Progenitor cell of endocrine pancreas (in vitro differentiated cells): ENCODE results near the gene OSCAR. TPM values are rescaled to one million over a fixed set of nuclear protein-coding genes. Genes with fewer than 3 reads are reported as not detected.
"Not testable (repeated sequence)": the region's sequence is repeated elsewhere in the genome, so short reads cannot be mapped to it uniquely, and the experiment has no call there.

ENCODE experiments used
- DNase-seq: peaks from one replicate; pipeline ENCODE4 v3.0.0; 2021; ENCODE audit warnings: low spot score; ENCODE audit not compliant: unreplicated experiment
- H3K27ac Mint-ChIP-seq: 2 replicates; pipeline ENCODE4 v1.8.0; 2021; ENCODE audit warnings: mild to moderate bottlenecking, moderate library complexity, mixed read lengths
- H3K27me3 Mint-ChIP-seq: 2 replicates; pipeline ENCODE4 v1.8.0; 2021; ENCODE audit warnings: mixed read lengths
- H3K36me3 Mint-ChIP-seq: 2 replicates; pipeline ENCODE4 v1.8.0; 2022; ENCODE audit warnings: mixed read lengths; ENCODE audit not compliant: insufficient read depth
- H3K4me1 Mint-ChIP-seq: 2 replicates; pipeline ENCODE4 v1.8.0; 2021; ENCODE audit warnings: low read depth, mixed read lengths
- H3K4me3 Mint-ChIP-seq: 2 replicates; pipeline ENCODE4 v1.8.0; 2021; ENCODE audit warnings: low read depth, mild to moderate bottlenecking, moderate library complexity, mixed read lengths
- H3K9me3 Mint-ChIP-seq: 2 replicates; pipeline ENCODE4 v1.8.0; 2021; ENCODE audit warnings: low read depth, mixed read lengths
- CTCF ChIP-seq: fragments of 200-600 bp; sonication (generic); IDR thresholded peaks from one replicate; pipeline ENCODE4 v1.5.0; 2021; ENCODE audit warnings: antibody characterized with exemption, mild to moderate bottlenecking; ENCODE audit not compliant: unreplicated experiment
- total RNA-seq: library from RNA; stranded (reverse); gene quantifications from 2 replicates; pipeline ENCODE4 v1.2.1, GENCODE V29; 2021

Gene OSCAR
- total RNA-seq, 1 donor from 2014 or later: not detected

DNA sequence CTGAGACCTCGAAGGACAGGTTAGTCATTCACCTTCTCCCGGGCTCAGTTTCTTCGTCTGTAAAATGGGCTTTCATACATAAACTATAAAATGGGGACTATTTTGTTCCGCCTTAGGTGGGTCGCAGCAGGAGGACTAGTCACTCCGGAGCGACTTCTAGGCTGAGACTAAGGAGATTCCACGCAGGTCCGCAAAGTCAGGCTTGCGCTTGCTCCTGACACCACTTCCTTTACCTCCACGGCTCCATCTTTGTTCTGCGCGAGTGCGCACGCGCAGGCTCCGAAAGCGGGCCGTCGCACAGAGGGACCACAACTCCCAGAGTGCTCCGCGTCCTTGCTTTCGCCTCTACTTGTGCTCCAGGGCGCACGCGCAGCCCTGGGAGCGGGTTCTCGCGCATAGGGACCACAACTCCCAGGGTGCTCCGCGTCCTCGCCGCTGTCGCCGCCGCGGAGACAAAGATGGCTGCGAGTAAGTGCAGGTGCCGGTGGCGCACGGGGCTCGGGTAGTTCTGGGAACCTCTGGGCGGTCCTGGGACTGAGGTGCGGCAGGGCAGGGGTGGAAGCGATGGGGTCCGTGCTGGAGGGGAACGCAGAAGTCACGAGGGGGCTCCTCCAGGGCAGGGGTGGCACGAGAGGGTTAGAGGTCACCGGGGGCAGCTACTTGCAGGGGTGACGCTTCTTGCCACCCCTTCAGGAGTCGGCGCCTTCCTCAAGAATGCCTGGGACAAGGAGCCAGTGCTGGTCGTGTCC lies 2.0 kb upstream of the OSCAR start, which contains the start of gene NDUFA3:
TSS of gene NDUFA3 (plus strand) at position 435 of the 749 bp plus-strand sequence. CDS start at position 459, 24 bp downstream.
- Mint-ChIP-seq H3K4me1 (peaks cover 3% of the 10 kb centered on the region), H3K4me3 (peak within 1 kb of the TSS; percentile 97), H3K36me3 (peaks cover 8% of the 10 kb centered on the region), H3K27ac (peak within 1 kb of the TSS; percentile 95), H3K27me3 (peaks cover 10% of the 10 kb centered on the region), H3K9me3 (no peaks in the 10 kb centered on the region)
- DNase-seq: peak; percentile 92
- no peak for TF ChIP-seq CTCF

DNA sequence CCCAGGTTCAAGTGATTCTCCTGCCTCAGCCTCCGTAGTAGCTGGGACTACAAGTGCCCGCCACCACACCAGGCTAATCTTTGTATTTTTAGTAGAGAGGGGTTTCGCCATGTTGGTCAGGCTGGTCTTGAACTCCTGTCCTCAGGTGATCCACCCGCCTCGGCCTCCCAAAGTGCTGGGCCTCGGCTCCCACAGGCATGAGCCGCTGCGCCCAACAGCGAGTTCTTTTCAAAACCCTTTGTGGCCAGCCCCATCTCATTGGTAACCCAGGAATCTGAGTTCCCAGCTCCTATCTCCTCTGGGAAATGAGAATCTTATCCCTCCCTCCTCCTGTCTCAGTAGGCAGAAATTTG lies 724 bp downstream of the OSCAR start:
- H3K36me3 Mint-ChIP-seq, H3K27ac Mint-ChIP-seq, H3K4me3 Mint-ChIP-seq, H3K9me3 Mint-ChIP-seq, DNase-seq, H3K4me1 Mint-ChIP-seq: not testable (repeated sequence)
- peaks cover 25% of the 10 kb centered on the region for H3K27me3 Mint-ChIP-seq

DNA sequence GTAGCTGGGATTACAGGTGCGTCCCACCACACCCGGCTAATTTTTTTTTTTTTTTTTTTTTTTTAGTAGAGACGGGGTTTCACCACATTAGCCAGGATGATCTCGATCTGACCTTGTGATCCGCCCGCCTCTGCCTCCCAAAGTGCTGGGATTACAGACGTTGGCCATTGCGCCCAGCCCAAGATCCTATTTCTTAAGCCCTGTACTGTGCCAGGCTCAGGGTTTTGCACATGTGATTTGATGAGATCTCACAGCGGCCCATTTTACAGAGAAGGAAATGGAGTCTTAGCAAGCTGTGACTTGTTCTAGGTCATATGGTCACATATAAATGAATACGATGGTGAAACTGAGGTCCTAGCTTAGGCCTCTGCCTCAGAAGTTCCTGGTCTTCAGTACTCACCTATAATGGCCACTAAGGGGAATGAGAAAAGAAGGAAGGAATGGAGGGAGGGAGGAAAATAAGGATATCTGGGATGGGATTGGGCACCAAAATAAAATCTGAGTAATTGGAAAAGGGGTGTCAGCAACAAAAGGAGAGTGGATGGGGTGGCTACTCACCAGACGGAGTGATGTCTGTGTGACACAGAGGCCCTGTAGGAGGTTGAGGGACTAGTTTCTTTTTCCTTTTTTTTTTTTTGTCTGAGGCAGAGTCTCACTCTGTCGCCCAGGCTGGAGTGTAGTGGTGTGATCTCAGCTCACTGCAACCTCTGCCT lies 1.3 kb downstream of the OSCAR start:
- Mint-ChIP-seq H3K36me3 (no peaks in the 10 kb centered on the region), H3K4me3 (no peak overlapping the region), H3K9me3 (no peaks in the 10 kb centered on the region), H3K27ac (no peak overlapping the region), H3K27me3 (peaks cover 30% of the 10 kb centered on the region), H3K4me1 (peaks cover 3% of the 10 kb centered on the region)
- no peak for DNase-seq
- no peak for TF ChIP-seq CTCF

DNA sequence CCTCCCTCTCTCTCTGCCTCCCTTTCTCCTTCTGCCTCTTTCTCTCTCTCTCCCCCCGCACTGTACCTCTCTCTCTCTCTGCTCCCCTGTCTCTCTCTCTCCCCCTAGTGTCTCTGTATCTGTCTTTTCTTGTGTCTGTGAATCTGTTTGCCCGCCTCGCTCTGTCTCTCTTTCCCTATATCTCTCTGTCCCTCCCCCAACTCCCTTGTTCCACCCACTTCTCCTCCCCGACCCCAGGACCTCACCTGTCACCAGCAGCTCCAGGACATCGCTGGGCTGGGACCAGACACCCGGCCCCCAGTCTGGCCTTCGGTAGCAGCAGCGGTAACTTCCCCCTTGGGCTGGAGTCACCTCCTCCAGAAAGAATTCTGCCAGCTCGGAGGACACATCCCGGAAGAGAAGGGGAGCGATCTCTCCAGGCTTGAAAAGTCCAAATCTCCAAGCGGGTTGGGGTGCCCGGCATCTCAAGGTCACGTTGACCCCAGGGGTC lies 3.9 kb downstream of the OSCAR start:
- H3K4me3 Mint-ChIP-seq: no peak overlapping the region
- no peaks in the 10 kb centered on the region for H3K36me3 Mint-ChIP-seq
- no peak for TF ChIP-seq CTCF
- no peak for DNase-seq
- no peak overlapping the region for H3K27ac Mint-ChIP-seq
- peaks cover 43% of the 10 kb centered on the region for H3K27me3 Mint-ChIP-seq
- peaks cover 3% of the 10 kb centered on the region for H3K9me3 Mint-ChIP-seq
- H3K4me1 Mint-ChIP-seq: no peaks in the 10 kb centered on the region

DNA sequence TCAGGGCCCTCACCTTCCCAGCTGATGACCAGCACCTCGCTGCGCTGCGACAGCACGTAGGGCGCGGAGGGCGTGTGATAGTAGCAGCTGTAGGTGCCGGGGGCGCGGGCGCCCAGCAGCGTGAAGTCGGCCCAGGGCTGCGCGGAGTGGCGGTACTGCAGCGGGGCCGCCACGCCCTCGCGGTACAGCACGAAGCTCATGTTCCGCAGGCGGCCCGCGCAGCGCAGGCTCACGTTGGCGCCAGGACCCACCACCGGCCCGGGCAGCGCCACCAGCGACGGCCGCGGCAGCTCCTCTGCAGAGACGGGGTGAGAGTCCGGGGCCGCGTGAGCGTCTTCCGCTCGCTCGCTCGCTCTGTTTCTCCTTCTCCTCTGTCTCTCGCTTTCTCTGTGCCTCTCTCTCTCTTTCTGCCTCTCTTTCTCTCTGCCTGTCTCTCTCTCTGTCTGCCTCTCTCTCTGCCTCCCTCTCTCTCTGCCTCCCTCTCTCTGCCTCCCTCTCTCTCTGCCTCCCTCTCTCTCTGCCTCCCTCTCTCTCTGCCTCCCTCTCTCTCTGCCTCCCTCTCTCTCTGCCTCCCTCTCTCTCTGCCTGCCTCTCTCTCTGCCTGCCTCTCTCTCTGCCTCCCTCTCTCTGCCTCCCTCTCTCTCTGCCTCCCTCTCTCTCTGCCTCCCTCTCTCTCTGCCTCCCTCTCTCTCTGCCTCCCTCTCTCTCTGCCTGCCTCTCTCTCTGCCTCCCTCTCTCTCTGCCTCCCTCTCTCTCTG lies 4.6 kb downstream of the OSCAR start:
- TF ChIP-seq CTCF: peak; percentile 9
- peaks cover 46% of the 10 kb centered on the region for H3K27me3 Mint-ChIP-seq
- DNase-seq: peak; percentile 38
- H3K27ac Mint-ChIP-seq: peak overlapping the region; percentile 51
- not testable (repeated sequence) for H3K36me3 Mint-ChIP-seq, H3K4me3 Mint-ChIP-seq, H3K9me3 Mint-ChIP-seq, H3K4me1 Mint-ChIP-seq
